PC-9 (cell line): ENCODE results near the gene GJD2.

ENCODE experiments used
- EZH2 ChIP-seq: fragments of 200-600 bp; sonication (generic); IDR thresholded peaks from 2 replicates; pipeline ENCODE4 v1.8.0; 2017; ENCODE audit warnings: antibody characterized with exemption, low read depth
- TF ChIP-seq, protein P1 (sequence below): fragments of 200-600 bp; sonication (generic); conservative IDR thresholded peaks from 2 replicates; pipeline ENCODE4 v1.6.1; 2017; ENCODE audit warnings: mixed run types, antibody characterized with exemption, mild to moderate bottlenecking, moderate library complexity

GRCh38 chr15:34782901-34783300, 28.1 kb upstream of the GJD2 start:
- TF ChIP-seq, protein P1, sequence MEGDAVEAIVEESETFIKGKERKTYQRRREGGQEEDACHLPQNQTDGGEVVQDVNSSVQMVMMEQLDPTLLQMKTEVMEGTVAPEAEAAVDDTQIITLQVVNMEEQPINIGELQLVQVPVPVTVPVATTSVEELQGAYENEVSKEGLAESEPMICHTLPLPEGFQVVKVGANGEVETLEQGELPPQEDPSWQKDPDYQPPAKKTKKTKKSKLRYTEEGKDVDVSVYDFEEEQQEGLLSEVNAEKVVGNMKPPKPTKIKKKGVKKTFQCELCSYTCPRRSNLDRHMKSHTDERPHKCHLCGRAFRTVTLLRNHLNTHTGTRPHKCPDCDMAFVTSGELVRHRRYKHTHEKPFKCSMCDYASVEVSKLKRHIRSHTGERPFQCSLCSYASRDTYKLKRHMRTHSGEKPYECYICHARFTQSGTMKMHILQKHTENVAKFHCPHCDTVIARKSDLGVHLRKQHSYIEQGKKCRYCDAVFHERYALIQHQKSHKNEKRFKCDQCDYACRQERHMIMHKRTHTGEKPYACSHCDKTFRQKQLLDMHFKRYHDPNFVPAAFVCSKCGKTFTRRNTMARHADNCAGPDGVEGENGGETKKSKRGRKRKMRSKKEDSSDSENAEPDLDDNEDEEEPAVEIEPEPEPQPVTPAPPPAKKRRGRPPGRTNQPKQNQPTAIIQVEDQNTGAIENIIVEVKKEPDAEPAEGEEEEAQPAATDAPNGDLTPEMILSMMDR: no peak
- TF ChIP-seq EZH2: no peak
